Loucy (cell line): ENCODE results near the gene ENPP3.

ENCODE experiments used
- CTCF ChIP-seq: fragments of 200-600 bp; sonication (generic); conservative IDR thresholded peaks from 2 replicates; pipeline ENCODE4 v1.5.1; 2014; ENCODE audit warnings: mild to moderate bottlenecking, antibody characterized with exemption, low read length
- EZH2phosphoT487 ChIP-seq: fragments of 200-600 bp; IDR thresholded peaks from 2 replicates; pipeline ENCODE4 v1.6.1; 2018; ENCODE audit warnings: antibody characterized with exemption, mild to moderate bottlenecking, moderate library complexity, borderline replicate concordance

GRCh38 chr6:131727467-131727866 is 90.4 kb downstream of the ENPP3 start:
- no peak for TF ChIP-seq CTCF
- no peak for TF ChIP-seq EZH2phosphoT487
